Measurements from ENCODE around the gene EPSTI1. TPM values are rescaled to one million over a fixed set of nuclear protein-coding genes. Genes with fewer than 3 reads are reported as not detected.
A peak's percentile ranks its signal among the peaks of the same experiment; 100 is the strongest.
"Not testable (repeated sequence)": the region's sequence is repeated elsewhere in the genome, so short reads cannot be mapped to it uniquely, and the experiment has no call there.

The EPSTI1 gene
- 100 to 1,000 TPM; 120 to 121 TPM for total RNA-seq

- Mint-ChIP-seq H3K27me3 (no peaks in the 10 kb centered on the region), H3K4me1 (peaks cover 63% of the 10 kb centered on the region), H3K27ac (peak within 1 kb of the TSS; percentile 100), H3K9me3 (no peaks in the 10 kb centered on the region), H3K4me3 (peak within 1 kb of the TSS; percentile 83), H3K36me3 (ENCODE audit: low read depth) (peaks cover 45% of the 10 kb centered on the region)
- POLR2A ChIA-PET, result interaction anchor here (0.7 to 1.9 kb wide), 5 partner anchors 28 to 1706 kb away, joined by 3 to 8 read pairs (median 3); partner anchors contain the start of gene DNAJC15
- DNase-seq, result peak; percentile 88
- CTCF ChIA-PET, result interaction anchor here (1.3 to 6.0 kb wide), 6 partner anchors 12 to 69 kb away, joined by 3 to 39 read pairs (median 4); partner anchors contain the start of gene DNAJC15
Measured at GRCh38 chr13:42991898-42992763, at the start of gene EPSTI1. TSS of gene EPSTI1 (minus strand) at chr13:42992241. CDS start at chr13:42992165, 76 bp downstream.

- Mint-ChIP-seq H3K4me3 (no peak overlapping the region), H3K9me3 (no peaks in the 10 kb centered on the region), H3K27me3 (no peaks in the 10 kb centered on the region), H3K4me1 (peaks cover 60% of the 10 kb centered on the region), H3K36me3 (ENCODE audit: low read depth) (peaks cover 47% of the 10 kb centered on the region), H3K27ac (no peak overlapping the region)
- DNase-seq, result no peak
- ChIA-PET CTCF (interaction anchor here (0.6 to 0.9 kb wide), 2 partner anchors 22 to 29 kb away, joined by 3 read pairs; no protein-coding TSS in a partner anchor), POLR2A (no interaction called here)
Measured at GRCh38 chr13:43041369-43041921, 49.4 kb upstream of the EPSTI1 start.

DNA sequence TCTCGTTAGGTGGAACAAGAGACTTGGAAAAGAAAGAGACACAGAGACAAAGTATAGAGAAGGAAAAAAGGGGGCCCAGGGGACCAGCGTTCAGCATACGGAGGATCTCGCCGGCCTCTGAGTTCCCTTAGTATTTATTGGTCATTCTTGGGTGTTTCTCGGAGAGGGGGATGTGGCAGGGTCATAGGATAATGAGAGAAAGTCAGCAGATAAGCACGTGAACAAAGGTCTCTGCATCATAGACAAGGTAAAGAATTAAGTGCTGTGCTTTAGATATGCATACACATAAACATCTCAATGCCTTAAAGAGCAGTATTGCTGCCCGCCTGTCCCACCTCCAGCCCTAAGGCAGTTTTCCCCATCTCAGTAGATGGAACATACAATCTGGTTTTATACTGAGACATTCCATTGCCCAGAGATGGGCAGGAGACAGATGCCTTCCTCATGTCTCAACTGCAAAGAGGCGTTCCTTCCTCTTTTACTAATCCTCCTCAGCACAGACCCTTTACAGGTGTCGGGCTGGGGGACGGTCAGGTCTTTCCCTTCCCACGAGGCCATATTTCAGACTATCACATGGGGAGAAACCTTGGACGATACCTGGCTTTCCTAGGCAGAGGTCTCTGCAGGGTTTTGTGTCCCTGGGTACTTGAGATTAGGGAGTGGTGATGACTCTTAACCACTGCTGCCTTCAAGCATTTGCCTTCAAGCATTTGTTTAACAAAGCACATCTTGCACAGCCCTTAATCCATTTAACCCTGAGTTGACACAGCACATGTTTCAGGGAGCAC is 48.7 kb upstream of the EPSTI1 start:
- POLR2A ChIA-PET, H3K4me3 Mint-ChIP-seq, DNase-seq, H3K27ac Mint-ChIP-seq, H3K9me3 Mint-ChIP-seq, H3K27me3 Mint-ChIP-seq: not testable (repeated sequence)
- Mint-ChIP-seq H3K36me3 (ENCODE audit: low read depth) (peaks cover 43% of the 10 kb centered on the region), H3K4me1 (peaks cover 53% of the 10 kb centered on the region)
- CTCF ChIA-PET, result interaction anchor here (0.6 to 2.0 kb wide), 2 partner anchors 17 to 29 kb away, joined by 3 to 4 read pairs; partner anchors contain the start of gene DNAJC15

GRCh38 chr13:43039966-43040365 is 47.9 kb upstream of the EPSTI1 start:
- H3K9me3 Mint-ChIP-seq, result no peaks in the 10 kb centered on the region
- H3K27ac Mint-ChIP-seq, result no peak overlapping the region
- H3K4me3 Mint-ChIP-seq, result no peak overlapping the region
- POLR2A ChIA-PET, result no interaction called here
- peaks cover 46% of the 10 kb centered on the region for H3K4me1 Mint-ChIP-seq
- H3K36me3 Mint-ChIP-seq (ENCODE audit: low read depth), result peaks cover 43% of the 10 kb centered on the region
- no peak for DNase-seq
- CTCF ChIA-PET, result interaction anchor here (1.7 to 2.0 kb wide), 2 partner anchors 12 to 16 kb away, joined by 4 to 6 read pairs; partner anchors contain the start of gene DNAJC15
- H3K27me3 Mint-ChIP-seq, result no peaks in the 10 kb centered on the region

DNA sequence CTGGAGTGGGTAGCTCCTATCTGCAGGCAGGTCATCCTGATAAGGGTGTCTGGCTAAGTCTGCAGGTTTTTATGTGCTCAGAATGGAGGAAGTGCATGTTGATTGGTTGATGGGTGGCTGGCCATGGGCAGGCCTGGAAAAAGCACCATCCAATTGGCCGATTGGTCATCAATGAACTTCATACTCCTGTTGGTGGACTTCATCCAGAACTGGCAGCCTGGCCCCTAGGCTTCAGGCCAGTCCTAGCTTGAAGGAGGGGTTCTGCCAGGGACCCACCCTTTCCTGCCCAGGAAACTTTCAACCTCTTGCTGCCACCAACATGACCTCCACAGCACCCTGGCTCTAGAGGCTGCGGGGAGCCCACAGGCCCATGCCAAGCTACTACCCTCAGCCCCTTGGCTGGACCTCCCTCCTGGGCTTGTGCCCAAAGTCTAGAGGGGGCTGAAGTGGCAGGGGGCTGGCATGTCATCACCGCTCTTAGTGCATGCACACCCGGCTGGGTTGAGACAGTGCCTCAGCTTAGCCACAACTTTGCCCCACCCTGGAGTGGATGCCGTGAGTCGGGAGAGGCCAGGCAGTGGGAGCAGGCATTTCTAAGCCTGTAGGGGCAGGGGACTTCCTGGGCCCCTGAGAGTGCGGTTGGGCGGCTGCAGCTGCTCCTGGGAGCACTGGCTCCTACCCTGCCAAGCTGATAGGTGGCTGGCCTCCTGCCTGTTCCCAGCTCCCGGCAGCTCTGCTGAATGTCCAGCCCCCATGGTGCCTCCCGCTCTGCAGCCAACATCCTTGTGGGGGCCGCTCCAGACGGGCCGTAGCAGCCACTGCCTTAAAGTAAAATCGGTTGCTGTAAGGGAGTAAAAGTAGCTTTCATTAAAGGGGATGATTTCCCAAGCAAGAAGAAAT is 44.6 kb upstream of the EPSTI1 start:
- H3K36me3 Mint-ChIP-seq (ENCODE audit: low read depth), result peaks cover 51% of the 10 kb centered on the region
- no peak overlapping the region for H3K27ac Mint-ChIP-seq
- ChIA-PET CTCF (interaction anchor here (1.0 to 2.6 kb wide), 5 partner anchors 10 to 45 kb away, joined by 3 to 6 read pairs (median 3); partner anchors contain the start of gene EPSTI1), POLR2A (no interaction called here)
- H3K9me3 Mint-ChIP-seq, result peaks cover 2% of the 10 kb centered on the region
- no peaks in the 10 kb centered on the region for H3K27me3 Mint-ChIP-seq
- no peak for DNase-seq
- peaks cover 26% of the 10 kb centered on the region for H3K4me1 Mint-ChIP-seq
- H3K4me3 Mint-ChIP-seq, result no peak overlapping the region

DNA sequence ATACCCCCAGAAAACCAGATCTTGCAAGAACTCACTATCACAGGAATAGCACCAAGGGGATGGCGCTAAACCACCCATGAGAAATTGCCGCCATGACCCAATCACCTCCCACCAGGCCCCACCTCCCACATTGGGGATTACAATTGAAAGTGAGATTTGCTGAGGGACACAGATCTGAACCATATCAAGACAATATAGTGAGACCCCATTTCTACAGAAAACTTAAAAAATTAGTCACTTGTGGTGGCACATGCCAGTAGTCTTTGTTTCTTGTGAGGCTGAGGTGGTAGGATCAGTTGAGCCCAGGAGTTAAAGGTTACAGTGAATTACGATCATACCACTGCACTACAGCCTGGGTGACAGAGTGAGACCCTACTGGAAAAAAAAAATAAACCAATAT is 41.0 kb upstream of the EPSTI1 start:
- CTCF ChIA-PET, result interaction anchor here (1.0 to 1.6 kb wide), 2 partner anchors 10 to 14 kb away, joined by 3 to 4 read pairs; no protein-coding TSS in a partner anchor

DNA sequence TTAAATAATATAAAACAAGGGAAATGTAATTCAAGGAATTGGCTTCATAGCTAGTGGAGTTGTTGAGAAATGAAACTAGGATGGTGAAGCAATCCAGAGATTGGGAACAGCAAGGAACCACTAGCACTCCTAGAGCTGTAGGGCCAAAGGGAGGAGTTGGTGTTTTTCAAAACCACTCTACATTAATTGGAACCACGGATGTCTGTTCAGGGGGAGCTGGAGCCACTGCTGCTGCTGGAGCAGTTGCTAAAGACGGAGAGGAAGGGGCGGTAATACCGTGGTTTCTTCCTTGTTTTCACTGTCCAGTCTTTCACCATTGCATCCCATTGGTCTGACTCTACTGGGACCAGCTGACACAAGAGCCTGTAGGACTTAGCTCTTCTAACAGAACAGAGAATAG is 39.8 kb upstream of the EPSTI1 start:
- DNase-seq, result no peak
- CTCF ChIA-PET, result no interaction called here
- H3K4me3 Mint-ChIP-seq, result no peak overlapping the region
- peaks cover 21% of the 10 kb centered on the region for H3K4me1 Mint-ChIP-seq
- H3K36me3 Mint-ChIP-seq (ENCODE audit: low read depth), result peaks cover 55% of the 10 kb centered on the region
- no peaks in the 10 kb centered on the region for H3K27me3 Mint-ChIP-seq
- POLR2A ChIA-PET, result no interaction called here
- peaks cover 2% of the 10 kb centered on the region for H3K9me3 Mint-ChIP-seq
- H3K27ac Mint-ChIP-seq, result no peak overlapping the region

More for the DNA sequence above, 41.0 kb upstream of the EPSTI1 start:
- peaks cover 19% of the 10 kb centered on the region for H3K4me1 Mint-ChIP-seq
- H3K27me3 Mint-ChIP-seq, result no peaks in the 10 kb centered on the region
- POLR2A ChIA-PET, result interaction anchor here (0.6 kb wide), 1 partner anchor 71 kb away, joined by 3 read pairs; no protein-coding TSS in a partner anchor
- H3K27ac Mint-ChIP-seq, result no peak overlapping the region
- DNase-seq, result no peak
- no peak overlapping the region for H3K4me3 Mint-ChIP-seq
- peaks cover 2% of the 10 kb centered on the region for H3K9me3 Mint-ChIP-seq
- H3K36me3 Mint-ChIP-seq (ENCODE audit: low read depth), result peaks cover 50% of the 10 kb centered on the region

- no peak overlapping the region for H3K27ac Mint-ChIP-seq
Measured at GRCh38 chr13:43030548-43030947, 38.5 kb upstream of the EPSTI1 start.

GRCh38 chr13:43026262-43026661 is 34.2 kb upstream of the EPSTI1 start:
- CTCF ChIA-PET, result interaction anchor here (1.2 kb wide), 1 partner anchor 11 kb away, joined by 3 read pairs; no protein-coding TSS in a partner anchor
- peaks cover 37% of the 10 kb centered on the region for H3K36me3 Mint-ChIP-seq (ENCODE audit: low read depth)
- no peaks in the 10 kb centered on the region for H3K27me3 Mint-ChIP-seq
- no peaks in the 10 kb centered on the region for H3K9me3 Mint-ChIP-seq
- POLR2A ChIA-PET, result no interaction called here
- H3K4me3 Mint-ChIP-seq, result no peak overlapping the region
- no peak overlapping the region for H3K27ac Mint-ChIP-seq
- peaks cover 32% of the 10 kb centered on the region for H3K4me1 Mint-ChIP-seq
- DNase-seq, result no peak

More at GRCh38 chr13:43030548-43030947, 38.5 kb upstream of the EPSTI1 start:
- CTCF ChIA-PET, result interaction anchor here (0.9 kb wide), 1 partner anchor 8 kb away, joined by 3 read pairs; the partner anchor contains the start of gene DNAJC15
- Mint-ChIP-seq H3K4me1 (peaks cover 24% of the 10 kb centered on the region), H3K36me3 (ENCODE audit: low read depth) (peaks cover 55% of the 10 kb centered on the region), H3K9me3 (peaks cover 2% of the 10 kb centered on the region), H3K4me3 (no peak overlapping the region), H3K27me3 (no peaks in the 10 kb centered on the region)
- DNase-seq, result no peak
- POLR2A ChIA-PET, result no interaction called here

DNA sequence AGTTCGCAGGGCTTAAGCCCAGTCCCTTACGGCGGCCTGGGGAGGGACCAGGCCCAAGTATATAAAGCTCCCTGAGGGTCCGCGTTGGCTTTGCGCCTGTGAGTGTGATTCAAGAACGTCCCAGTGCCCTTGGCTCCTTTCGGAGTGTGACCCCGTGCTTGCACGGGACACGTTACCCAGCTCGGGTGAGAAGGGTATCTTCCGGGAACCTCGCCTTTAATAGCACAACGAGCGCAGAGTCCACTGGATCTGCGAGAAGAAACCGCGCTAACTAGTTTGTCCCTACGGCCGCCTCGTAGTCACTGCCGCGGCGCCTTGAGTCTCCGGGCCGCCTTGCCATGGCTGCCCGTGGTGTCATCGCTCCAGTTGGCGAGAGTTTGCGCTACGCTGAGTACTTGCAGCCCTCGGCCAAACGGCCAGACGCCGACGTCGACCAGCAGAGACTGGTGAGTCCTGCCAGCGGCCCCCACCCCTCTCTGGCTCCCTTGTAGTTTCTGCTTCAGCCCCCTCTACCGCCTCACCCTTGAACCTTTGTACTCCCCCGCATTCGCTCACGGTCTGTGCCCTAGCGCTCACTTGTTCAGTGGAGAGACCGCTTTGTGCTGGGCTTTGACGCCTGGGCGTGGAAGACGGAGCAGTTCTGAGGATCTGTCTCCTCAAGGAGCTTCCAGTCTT is 31.4 kb upstream of the EPSTI1 start, which contains the start of gene DNAJC15:
Gene DNAJC15, plus strand, starts transcription at position 298 of the 675 bp plus-strand sequence. Its CDS starts 41 bp downstream, at position 339.
- peak within 1 kb of the TSS; percentile 88 for H3K4me3 Mint-ChIP-seq
- no peaks in the 10 kb centered on the region for H3K9me3 Mint-ChIP-seq
- ChIA-PET POLR2A (interaction anchor here (1.8 kb wide), 1 partner anchor 31 kb away, joined by 8 read pairs; the partner anchor contains the start of gene EPSTI1), CTCF (interaction anchor here (0.6 to 3.0 kb wide), 13 partner anchors 7 to 94 kb away, joined by 3 to 11 read pairs (median 4); partner anchors contain the start of gene EPSTI1)
- peaks cover 23% of the 10 kb centered on the region for H3K36me3 Mint-ChIP-seq (ENCODE audit: low read depth)
- peak within 1 kb of the TSS; percentile 95 for H3K27ac Mint-ChIP-seq
- H3K27me3 Mint-ChIP-seq, result no peaks in the 10 kb centered on the region
- peaks cover 29% of the 10 kb centered on the region for H3K4me1 Mint-ChIP-seq
- peak; percentile 84 for DNase-seq

GRCh38 chr13:43022934-43023288 is 30.9 kb upstream of the EPSTI1 start:
- POLR2A ChIA-PET, result no interaction called here
- H3K9me3 Mint-ChIP-seq, result no peaks in the 10 kb centered on the region
- peaks cover 18% of the 10 kb centered on the region for H3K36me3 Mint-ChIP-seq (ENCODE audit: low read depth)

More at GRCh38 chr13:43022934-43023288, 30.9 kb upstream of the EPSTI1 start:
- H3K4me1 Mint-ChIP-seq, result peaks cover 25% of the 10 kb centered on the region
- peak overlapping the region; percentile 95 for H3K27ac Mint-ChIP-seq
- no peaks in the 10 kb centered on the region for H3K27me3 Mint-ChIP-seq
- no peak for DNase-seq
- H3K4me3 Mint-ChIP-seq, result peak overlapping the region; percentile 88
- CTCF ChIA-PET, result interaction anchor here (0.8 to 3.0 kb wide), 10 partner anchors 8 to 36 kb away, joined by 3 to 11 read pairs (median 4); partner anchors contain the start of gene EPSTI1

All from activated CD4-positive, alpha-beta T cell treated with anti-CD3 and anti-CD28 coated beads, Interleukin-2, amount 10 ng/mL, durations not matched to agents 7 days and 5 days (primary cell).